ENCODE measurements around the gene ZNRF3. TPM values are rescaled to one million over a fixed set of nuclear protein-coding genes. Genes with fewer than 3 reads are reported as not detected.

Gene ZNRF3
- total RNA-seq, 1 donor from 2014 or later: 18.5 TPM

DNA sequence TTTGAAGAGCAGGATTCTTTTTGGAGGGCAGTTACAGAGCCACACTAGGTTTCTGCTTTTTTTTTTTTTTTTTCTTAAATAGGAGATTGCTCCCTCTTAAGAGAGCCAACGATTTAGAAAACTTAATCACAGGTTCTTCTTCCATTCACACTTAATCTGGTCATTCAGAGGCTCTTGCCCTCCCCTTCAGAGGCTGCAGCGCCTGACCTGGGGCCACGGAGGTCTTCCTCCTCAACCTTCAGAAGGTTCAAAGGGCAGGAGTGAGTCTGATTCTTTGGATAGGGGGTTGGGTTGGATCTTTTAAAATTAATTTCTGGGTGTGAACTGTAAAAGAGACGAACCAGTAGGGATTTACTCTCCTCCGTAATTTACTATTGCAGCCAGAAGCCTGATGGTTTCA, 57.1 kb downstream of the ZNRF3 start:
- TF ChIP-seq, protein P1, sequence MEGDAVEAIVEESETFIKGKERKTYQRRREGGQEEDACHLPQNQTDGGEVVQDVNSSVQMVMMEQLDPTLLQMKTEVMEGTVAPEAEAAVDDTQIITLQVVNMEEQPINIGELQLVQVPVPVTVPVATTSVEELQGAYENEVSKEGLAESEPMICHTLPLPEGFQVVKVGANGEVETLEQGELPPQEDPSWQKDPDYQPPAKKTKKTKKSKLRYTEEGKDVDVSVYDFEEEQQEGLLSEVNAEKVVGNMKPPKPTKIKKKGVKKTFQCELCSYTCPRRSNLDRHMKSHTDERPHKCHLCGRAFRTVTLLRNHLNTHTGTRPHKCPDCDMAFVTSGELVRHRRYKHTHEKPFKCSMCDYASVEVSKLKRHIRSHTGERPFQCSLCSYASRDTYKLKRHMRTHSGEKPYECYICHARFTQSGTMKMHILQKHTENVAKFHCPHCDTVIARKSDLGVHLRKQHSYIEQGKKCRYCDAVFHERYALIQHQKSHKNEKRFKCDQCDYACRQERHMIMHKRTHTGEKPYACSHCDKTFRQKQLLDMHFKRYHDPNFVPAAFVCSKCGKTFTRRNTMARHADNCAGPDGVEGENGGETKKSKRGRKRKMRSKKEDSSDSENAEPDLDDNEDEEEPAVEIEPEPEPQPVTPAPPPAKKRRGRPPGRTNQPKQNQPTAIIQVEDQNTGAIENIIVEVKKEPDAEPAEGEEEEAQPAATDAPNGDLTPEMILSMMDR (conservative IDR thresholded peaks at IDR 0.05): no peak
- H3K27me3 Mint-ChIP-seq (ENCODE audit: low read depth): no peaks in the 10 kb centered on the region
- H3K9me3 Mint-ChIP-seq: no peaks in the 10 kb centered on the region
- peak overlapping the region; percentile 79 for H3K27ac Mint-ChIP-seq (ENCODE audit: unreplicated experiment)
- no peak for DNase-seq (ENCODE audit: low read depth, low spot score)
- peak overlapping the region; percentile 58 for H3K4me3 Mint-ChIP-seq
- H3K36me3 Mint-ChIP-seq (ENCODE audit: low read depth): peaks cover 8% of the 10 kb centered on the region
- peaks cover 79% of the 10 kb centered on the region for H3K4me1 Mint-ChIP-seq

DNA sequence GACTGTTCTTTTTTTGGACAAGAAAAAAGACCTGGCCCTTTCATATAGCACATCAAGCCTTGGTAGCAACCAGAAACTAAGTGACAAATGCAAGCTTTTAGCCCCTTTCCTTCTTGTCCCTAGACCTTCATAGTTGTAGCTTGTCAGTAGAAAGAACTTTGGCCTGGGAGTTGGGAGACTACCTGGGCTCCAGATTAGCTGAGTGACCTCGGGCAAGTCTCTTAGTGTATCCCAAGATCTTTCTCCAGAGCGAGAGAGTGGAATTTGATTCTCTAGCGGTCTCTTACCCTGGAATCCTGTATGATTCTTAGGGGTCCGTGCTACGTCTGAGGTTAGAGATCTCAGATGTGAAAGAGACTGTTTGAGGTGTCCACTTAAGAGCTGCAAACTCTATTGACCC, 59.0 kb downstream of the ZNRF3 start:
- Mint-ChIP-seq H3K27ac (ENCODE audit: unreplicated experiment) (peak overlapping the region; percentile 83), H3K9me3 (peaks cover 13% of the 10 kb centered on the region), H3K4me3 (peak overlapping the region; percentile 70), H3K4me1 (peaks cover 65% of the 10 kb centered on the region), H3K27me3 (ENCODE audit: low read depth) (no peaks in the 10 kb centered on the region), H3K36me3 (ENCODE audit: low read depth) (peaks cover 22% of the 10 kb centered on the region)
- TF ChIP-seq, protein P1 (conservative IDR thresholded peaks at IDR 0.05): no peak
- no peak for DNase-seq (ENCODE audit: low read depth, low spot score)

DNA sequence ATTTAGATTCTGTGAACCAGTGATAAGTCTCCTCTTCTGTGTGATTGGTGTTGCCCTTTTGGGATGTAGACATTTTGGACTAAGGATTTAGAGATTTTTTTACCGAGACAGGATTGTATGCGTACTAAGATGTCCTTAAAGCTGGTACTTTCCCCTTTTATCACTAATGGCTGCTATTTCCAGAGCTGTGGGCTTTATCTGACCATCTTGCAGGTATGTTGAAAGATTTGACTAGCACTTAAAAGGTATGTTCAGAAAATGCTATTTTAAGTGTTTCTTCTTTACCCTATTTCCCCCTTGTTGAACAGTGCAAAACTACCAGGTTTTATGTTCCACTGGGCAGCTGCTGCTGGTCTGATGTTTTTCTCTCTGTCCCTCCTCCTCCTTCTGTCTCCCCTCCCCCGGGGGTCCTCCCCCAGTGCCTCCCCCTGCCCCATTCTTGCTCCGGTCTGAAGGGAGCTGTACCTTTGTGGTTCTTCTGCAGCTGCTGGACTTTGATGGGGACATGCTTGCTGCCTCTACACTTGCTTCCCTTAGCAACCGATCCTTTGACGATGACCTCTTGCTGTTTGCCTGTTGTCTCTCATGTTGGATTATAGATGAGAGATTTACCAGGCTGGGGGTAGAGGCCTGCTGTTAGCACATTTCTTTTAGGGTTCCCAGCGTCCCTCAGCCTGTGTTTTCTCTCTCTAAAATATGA, 59.6 kb downstream of the ZNRF3 start:
- peak; percentile 45 for DNase-seq (ENCODE audit: low read depth, low spot score)
- H3K27ac Mint-ChIP-seq (ENCODE audit: unreplicated experiment): peak overlapping the region; percentile 98
- peaks cover 60% of the 10 kb centered on the region for H3K4me1 Mint-ChIP-seq
- TF ChIP-seq, protein P1 (conservative IDR thresholded peaks at IDR 0.05): no peak
- H3K9me3 Mint-ChIP-seq: peaks cover 15% of the 10 kb centered on the region
- no peaks in the 10 kb centered on the region for H3K27me3 Mint-ChIP-seq (ENCODE audit: low read depth)
- H3K36me3 Mint-ChIP-seq (ENCODE audit: low read depth): peaks cover 24% of the 10 kb centered on the region
- peak overlapping the region; percentile 70 for H3K4me3 Mint-ChIP-seq

DNA sequence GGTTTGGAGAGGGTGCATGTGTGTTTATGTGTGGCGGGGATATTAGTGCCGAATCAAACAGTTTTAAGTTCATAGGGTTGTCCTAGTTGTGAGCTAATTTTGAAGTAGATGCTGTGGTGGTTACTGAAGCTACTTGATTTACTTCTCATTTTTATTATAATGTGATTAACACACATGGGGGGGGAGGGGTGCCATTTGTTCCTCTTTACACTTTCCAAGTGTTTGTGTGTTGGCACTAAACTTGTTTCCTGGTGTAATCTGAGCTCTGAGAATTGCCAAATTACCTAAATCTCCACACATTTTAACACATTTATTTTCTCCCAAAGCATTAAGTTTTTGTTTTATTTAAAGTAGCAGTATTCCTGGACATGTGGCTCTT, 60.1 kb downstream of the ZNRF3 start:
- H3K27me3 Mint-ChIP-seq (ENCODE audit: low read depth): no peaks in the 10 kb centered on the region
- H3K4me3 Mint-ChIP-seq: peak overlapping the region; percentile 70
- TF ChIP-seq, protein P1 (conservative IDR thresholded peaks at IDR 0.05): no peak
- peaks cover 24% of the 10 kb centered on the region for H3K36me3 Mint-ChIP-seq (ENCODE audit: low read depth)
- DNase-seq (ENCODE audit: low read depth, low spot score): no peak
- H3K9me3 Mint-ChIP-seq: peaks cover 17% of the 10 kb centered on the region
- H3K27ac Mint-ChIP-seq (ENCODE audit: unreplicated experiment): peak overlapping the region; percentile 98
- peaks cover 58% of the 10 kb centered on the region for H3K4me1 Mint-ChIP-seq

DNA sequence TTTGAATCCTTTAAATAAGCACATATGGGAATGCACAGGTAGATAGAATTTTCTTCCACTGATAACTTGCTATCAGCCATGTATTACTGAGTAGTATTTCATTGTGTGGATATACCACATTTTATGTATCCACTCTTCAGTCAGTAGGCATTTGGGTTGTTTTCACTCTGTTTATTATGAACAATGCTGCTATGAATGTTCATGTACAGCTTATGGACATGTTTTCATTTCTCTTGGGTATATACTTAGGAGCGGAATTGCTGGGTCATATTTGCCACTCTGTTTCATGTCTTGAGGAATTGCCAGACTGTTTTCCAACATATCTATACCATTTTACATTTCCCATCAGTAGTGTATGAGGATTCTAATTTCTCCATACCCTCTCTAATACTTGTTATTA, 63.8 kb downstream of the ZNRF3 start:
- H3K27me3 Mint-ChIP-seq (ENCODE audit: low read depth): no peaks in the 10 kb centered on the region
- TF ChIP-seq, protein P1 (conservative IDR thresholded peaks at IDR 0.05): no peak
- H3K4me1 Mint-ChIP-seq: peaks cover 50% of the 10 kb centered on the region
- peaks cover 18% of the 10 kb centered on the region for H3K9me3 Mint-ChIP-seq
- H3K36me3 Mint-ChIP-seq (ENCODE audit: low read depth): peaks cover 27% of the 10 kb centered on the region
- DNase-seq (ENCODE audit: low read depth, low spot score): no peak
- H3K4me3 Mint-ChIP-seq: no peak overlapping the region
- H3K27ac Mint-ChIP-seq (ENCODE audit: unreplicated experiment): peak overlapping the region; percentile 67

Measured in neural crest cell (in vitro differentiated cells).